Measurements from ENCODE around the gene BACH2. TPM values are rescaled to one million over a fixed set of nuclear protein-coding genes. Genes with fewer than 3 reads are reported as not detected.
"Not testable (repeated sequence)": the region's sequence is repeated elsewhere in the genome, so short reads cannot be mapped to it uniquely, and the experiment has no call there.

The BACH2 gene
- total and polyA plus RNA-seq, 7 experiments from 2014 or later, result 24.8 to 193 (median 117) TPM

GRCh38 chr6:89892577-89892976 is 404.1 kb downstream of the BACH2 start:
- H3K27ac ChIP-seq (ENCODE audit: low read depth, low read length); H3K36me3 ChIP-seq (ENCODE audit: control insufficient read depth in 2 of 3, insufficient read depth in 3 of 3, low read length in 3 of 3); H3K9me3 ChIP-seq (ENCODE audit: control insufficient read depth in 2 of 3, low read length in 3 of 3); H3K27ac Mint-ChIP-seq; DNase-seq; H3K36me3 Mint-ChIP-seq; CTCF ChIA-PET; H3K4me3 Mint-ChIP-seq; H3K4me3 ChIP-seq (ENCODE audit: low read length); ATAC-seq; H3K27me3 ChIP-seq (ENCODE audit: control insufficient read depth in 2 of 2, insufficient read depth in 2 of 2, low read length in 2 of 2); H3K9me3 Mint-ChIP-seq; H3K4me1 ChIP-seq (ENCODE audit: control insufficient read depth in 2 of 2, insufficient read depth in 2 of 2, low read length in 2 of 2); POLR2A ChIA-PET; intact Hi-C loops (cut with micrococcal nuclease): not testable (repeated sequence)
- H3K4me1 Mint-ChIP-seq, result peaks cover 0 to 19% (median 0%) of the 10 kb centered on the region in 7 donors
- H3K27me3 Mint-ChIP-seq, result peaks cover 42 to 59% (median 46%) of the 10 kb centered on the region in 5 donors

DNA sequence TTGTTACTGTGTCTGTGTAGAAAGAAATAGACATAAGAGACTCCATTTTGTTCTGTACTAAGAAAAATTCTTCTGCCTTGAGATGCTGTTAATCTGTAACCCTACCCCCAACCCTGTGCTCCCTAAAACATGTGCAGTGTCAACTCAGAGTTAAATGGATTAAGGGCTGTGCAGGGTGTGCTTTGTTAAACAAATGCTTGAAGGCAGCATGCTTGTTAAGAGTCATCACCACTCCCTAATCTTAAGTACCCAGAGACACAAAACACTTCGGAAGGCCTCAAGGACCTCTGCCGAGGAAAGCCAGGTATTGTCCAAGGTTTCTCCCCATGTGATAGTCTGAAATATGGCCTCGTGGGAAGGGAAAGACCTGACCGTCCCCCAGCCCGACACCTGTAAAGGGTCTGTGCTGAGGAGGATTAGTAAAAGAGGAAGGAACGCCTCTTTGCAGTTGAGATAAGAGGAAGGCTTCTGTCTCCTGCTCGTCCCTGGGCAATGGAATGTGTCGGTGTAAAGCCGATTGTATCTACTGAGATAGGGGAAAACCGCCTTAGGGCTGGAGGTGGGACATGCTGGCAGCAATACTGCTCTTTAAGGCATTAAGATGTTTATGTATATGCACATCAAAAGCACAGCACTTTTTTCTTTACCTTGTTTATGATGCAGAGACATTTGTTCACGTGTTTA is 405.7 kb downstream of the BACH2 start:
- H3K27ac Mint-ChIP-seq; POLR2A ChIA-PET; DNase-seq; ATAC-seq; H3K9me3 ChIP-seq (ENCODE audit: control insufficient read depth in 2 of 3, low read length in 3 of 3); H3K27me3 ChIP-seq (ENCODE audit: control insufficient read depth in 2 of 2, insufficient read depth in 2 of 2, low read length in 2 of 2); H3K9me3 Mint-ChIP-seq; intact Hi-C loops (cut with micrococcal nuclease); H3K4me3 Mint-ChIP-seq; H3K4me3 ChIP-seq (ENCODE audit: low read length); H3K4me1 ChIP-seq (ENCODE audit: control insufficient read depth in 2 of 2, insufficient read depth in 2 of 2, low read length in 2 of 2); CTCF ChIA-PET; H3K36me3 Mint-ChIP-seq; H3K27ac ChIP-seq (ENCODE audit: low read depth, low read length); H3K36me3 ChIP-seq (ENCODE audit: control insufficient read depth in 2 of 3, insufficient read depth in 3 of 3, low read length in 3 of 3): not testable (repeated sequence)
- Mint-ChIP-seq H3K27me3 (peaks cover 35 to 55% (median 43%) of the 10 kb centered on the region in 5 donors), H3K4me1 (peaks cover 0 to 19% (median 0%) of the 10 kb centered on the region in 7 donors)

- H3K36me3 ChIP-seq (ENCODE audit: control insufficient read depth in 2 of 3, insufficient read depth in 3 of 3, low read length in 3 of 3), result no peaks in the 10 kb centered on the region
- no peaks in the 10 kb centered on the region for H3K9me3 ChIP-seq (ENCODE audit: control insufficient read depth in 2 of 3, low read length in 3 of 3)
- DNase-seq (no peak), ATAC-seq (no peak)
- H3K4me3 ChIP-seq (ENCODE audit: low read length), result no peak overlapping the region
- H3K4me1 ChIP-seq (ENCODE audit: control insufficient read depth in 2 of 2, insufficient read depth in 2 of 2, low read length in 2 of 2), result no peaks in the 10 kb centered on the region
- POLR2A ChIA-PET, result no interaction called here
- Mint-ChIP-seq H3K9me3 (no peaks in the 10 kb centered on the region), H3K36me3 (no peaks in the 10 kb centered on the region), H3K27ac (peak overlapping the region in 1 of 9 donors; percentile 39), H3K4me3 (peak overlapping the region in 1 of 10 donors; percentile 23), H3K4me1 (peaks cover 0 to 19% (median 0%) of the 10 kb centered on the region in 7 donors), H3K27me3 (peaks cover 26 to 38% (median 33%) of the 10 kb centered on the region in 5 donors)
- intact Hi-C loops (cut with micrococcal nuclease), result no loop called here
- CTCF ChIA-PET, result interaction anchor here (0.7 kb wide), 1 partner anchor 585 kb away, joined by 3 read pairs; no protein-coding TSS in a partner anchor
- H3K27ac ChIP-seq (ENCODE audit: low read depth, low read length), result no peak overlapping the region
- peaks cover 0 to 2% of the 10 kb centered on the region in 2 donors for H3K27me3 ChIP-seq (ENCODE audit: control insufficient read depth in 2 of 2, insufficient read depth in 2 of 2, low read length in 2 of 2)
Measured at GRCh38 chr6:89888871-89889270, 407.8 kb downstream of the BACH2 start.

DNA sequence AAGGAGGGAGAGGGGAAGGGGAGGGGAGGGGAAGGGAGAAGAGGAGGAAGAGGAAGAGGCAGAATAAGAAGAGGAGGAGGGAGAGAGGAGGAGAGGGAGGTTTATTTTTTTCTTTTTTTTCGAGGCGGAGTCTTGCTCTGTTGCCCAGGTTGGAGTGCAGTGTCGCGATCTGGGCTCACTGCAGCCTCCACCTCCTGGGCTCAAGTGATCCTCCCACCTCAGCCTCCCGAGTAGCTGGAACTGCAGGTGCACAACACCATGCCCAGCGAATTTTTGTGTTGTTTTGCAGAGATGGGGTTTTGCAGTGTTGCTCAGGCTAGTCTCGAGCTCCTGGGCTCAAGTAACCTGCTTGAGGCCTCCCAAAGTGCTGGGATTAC is 408.5 kb downstream of the BACH2 start:
- Histone ChIP-seq H3K4me3 (ENCODE audit: low read length) (no peak overlapping the region), H3K9me3 (ENCODE audit: control insufficient read depth in 2 of 3, low read length in 3 of 3) (no peaks in the 10 kb centered on the region), H3K27ac (ENCODE audit: low read depth, low read length) (no peak overlapping the region), H3K36me3 (ENCODE audit: control insufficient read depth in 2 of 3, insufficient read depth in 3 of 3, low read length in 3 of 3) (no peaks in the 10 kb centered on the region), H3K4me1 (ENCODE audit: control insufficient read depth in 2 of 2, insufficient read depth in 2 of 2, low read length in 2 of 2) (no peaks in the 10 kb centered on the region), H3K27me3 (ENCODE audit: control insufficient read depth in 2 of 2, insufficient read depth in 2 of 2, low read length in 2 of 2) (peaks cover 0 to 2% of the 10 kb centered on the region in 2 donors)
- Mint-ChIP-seq H3K4me1 (peaks cover 0 to 19% (median 0%) of the 10 kb centered on the region in 7 donors), H3K36me3 (no peaks in the 10 kb centered on the region), H3K27ac (no peak overlapping the region), H3K27me3 (peaks cover 19 to 30% (median 26%) of the 10 kb centered on the region in 5 donors), H3K4me3 (peak overlapping the region in 1 of 10 donors; percentile 47), H3K9me3 (no peaks in the 10 kb centered on the region)
- DNase-seq, result no peak
- no peak for ATAC-seq
- intact Hi-C loops (cut with micrococcal nuclease), result no loop called here
- CTCF ChIA-PET, result interaction anchor here (0.6 to 0.7 kb wide), 2 partner anchors 161 to 586 kb away, joined by 3 read pairs; no protein-coding TSS in a partner anchor
- POLR2A ChIA-PET, result interaction anchor here (1.0 kb wide), 1 partner anchor 279 kb away, joined by 3 read pairs; no protein-coding TSS in a partner anchor

GRCh38 chr6:89887452-89888137 is 409.0 kb downstream of the BACH2 start:
- CTCF ChIA-PET, result no interaction called here

GRCh38 chr6:89886378-89887120 is 410.1 kb downstream of the BACH2 start:
- no peaks in the 10 kb centered on the region for H3K9me3 Mint-ChIP-seq
- POLR2A ChIA-PET, result no interaction called here

More at GRCh38 chr6:89887452-89888137, 409.0 kb downstream of the BACH2 start:
- H3K27me3 Mint-ChIP-seq, result peaks cover 17 to 27% (median 22%) of the 10 kb centered on the region in 5 donors
- DNase-seq (peak in 4 of 9 donors; percentile 2 to 29 (median 10)), ATAC-seq (peak; percentile 37)
- Histone ChIP-seq H3K27me3 (ENCODE audit: control insufficient read depth in 2 of 2, insufficient read depth in 2 of 2, low read length in 2 of 2) (peaks cover 0 to 2% of the 10 kb centered on the region in 2 donors), H3K27ac (ENCODE audit: low read depth, low read length) (no peak overlapping the region), H3K9me3 (ENCODE audit: control insufficient read depth in 2 of 3, low read length in 3 of 3) (no peaks in the 10 kb centered on the region), H3K4me1 (ENCODE audit: control insufficient read depth in 2 of 2, insufficient read depth in 2 of 2, low read length in 2 of 2) (no peaks in the 10 kb centered on the region), H3K36me3 (ENCODE audit: control insufficient read depth in 2 of 3, insufficient read depth in 3 of 3, low read length in 3 of 3) (no peaks in the 10 kb centered on the region), H3K4me3 (ENCODE audit: low read length) (no peak overlapping the region)
- H3K27ac Mint-ChIP-seq, result no peak overlapping the region
- H3K4me3 Mint-ChIP-seq, result peak overlapping the region in 4 of 10 donors; percentile 47 to 65 (median 49)
- POLR2A ChIA-PET, result interaction anchor here (1.0 kb wide), 1 partner anchor 279 kb away, joined by 3 read pairs; no protein-coding TSS in a partner anchor
- H3K9me3 Mint-ChIP-seq, result no peaks in the 10 kb centered on the region
- intact Hi-C loops (cut with micrococcal nuclease), result no loop called here
- H3K4me1 Mint-ChIP-seq, result peaks cover 0 to 17% (median 0%) of the 10 kb centered on the region in 7 donors
- no peaks in the 10 kb centered on the region for H3K36me3 Mint-ChIP-seq

More at GRCh38 chr6:89886378-89887120, 410.1 kb downstream of the BACH2 start:
- H3K27me3 ChIP-seq (ENCODE audit: control insufficient read depth in 2 of 2, insufficient read depth in 2 of 2, low read length in 2 of 2), result no peaks in the 10 kb centered on the region
- DNase-seq (no peak), ATAC-seq (no peak)
- no peaks in the 10 kb centered on the region for H3K4me1 ChIP-seq (ENCODE audit: control insufficient read depth in 2 of 2, insufficient read depth in 2 of 2, low read length in 2 of 2)
- intact Hi-C loops (cut with micrococcal nuclease), result no loop called here
- no peak overlapping the region for H3K4me3 ChIP-seq (ENCODE audit: low read length)
- peaks cover 15 to 22% (median 16%) of the 10 kb centered on the region in 5 donors for H3K27me3 Mint-ChIP-seq
- H3K4me1 Mint-ChIP-seq, result peaks cover 0 to 15% (median 0%) of the 10 kb centered on the region in 7 donors
- H3K27ac ChIP-seq (ENCODE audit: low read depth, low read length), result no peak overlapping the region
- CTCF ChIA-PET, result no interaction called here
- H3K27ac Mint-ChIP-seq, result no peak overlapping the region
- H3K36me3 ChIP-seq (ENCODE audit: control insufficient read depth in 2 of 3, insufficient read depth in 3 of 3, low read length in 3 of 3), result no peaks in the 10 kb centered on the region
- no peaks in the 10 kb centered on the region for H3K9me3 ChIP-seq (ENCODE audit: control insufficient read depth in 2 of 3, low read length in 3 of 3)
- H3K36me3 Mint-ChIP-seq, result no peaks in the 10 kb centered on the region
- peak overlapping the region in 1 of 10 donors; percentile 47 for H3K4me3 Mint-ChIP-seq

Data from naive thymus-derived CD4-positive, alpha-beta T cell (primary cell).